GM18508 (cell line): ENCODE results near the gene PHEX.

ENCODE experiments used
- ATAC-seq: cut with Tn5 transposase; IDR thresholded peaks from one replicate; pipeline ENCODE4 v1.9.1; 2021; ENCODE audit warnings: moderate number of reproducible peaks; ENCODE audit not compliant: insufficient read depth, unreplicated experiment

The PHEX gene

GRCh38 chrX:22141047-22141730 lies 109.1 kb downstream of the PHEX start:
- ATAC-seq, result no peak

GRCh38 chrX:22147214-22147613 lies 115.1 kb downstream of the PHEX start:
- no peak for ATAC-seq

GRCh38 chrX:22147942-22148341 lies 115.8 kb downstream of the PHEX start:
- no peak for ATAC-seq

- ATAC-seq, result no peak
Observed at GRCh38 chrX:22148565-22148964, 116.4 kb downstream of the PHEX start.

GRCh38 chrX:22150371-22150770 lies 118.2 kb downstream of the PHEX start:
- ATAC-seq, result no peak

GRCh38 chrX:22155126-22155525 lies 123.0 kb downstream of the PHEX start:
- no peak for ATAC-seq

GRCh38 chrX:22159071-22159470 lies 126.9 kb downstream of the PHEX start:
- no peak for ATAC-seq

GRCh38 chrX:22163326-22163725 lies 131.2 kb downstream of the PHEX start:
- no peak for ATAC-seq

- ATAC-seq, result no peak
Observed at GRCh38 chrX:22164770-22165388, 132.8 kb downstream of the PHEX start.

GRCh38 chrX:22165732-22166457 lies 133.8 kb downstream of the PHEX start:
- no peak for ATAC-seq

- ATAC-seq, result no peak
Observed at GRCh38 chrX:22171287-22172060, 139.3 kb downstream of the PHEX start.

- no peak for ATAC-seq
Observed at GRCh38 chrX:22173966-22174365, 141.8 kb downstream of the PHEX start.

- ATAC-seq, result no peak
Observed at GRCh38 chrX:22177950-22178515, 145.9 kb downstream of the PHEX start.

- ATAC-seq, result no peak
Observed at GRCh38 chrX:22184096-22184495, 152.0 kb downstream of the PHEX start.

GRCh38 chrX:22186165-22186564 lies 154.0 kb downstream of the PHEX start:
- ATAC-seq, result no peak

- peak; percentile 92 for ATAC-seq
Observed at GRCh38 chrX:22192419-22193060, 160.4 kb downstream of the PHEX start.

- ATAC-seq, result no peak
Observed at GRCh38 chrX:22193851-22194659, 161.9 kb downstream of the PHEX start.

- ATAC-seq, result no peak
Observed at GRCh38 chrX:22194660-22194945, 162.5 kb downstream of the PHEX start.

- no peak for ATAC-seq
Observed at GRCh38 chrX:22196149-22196548, 164.0 kb downstream of the PHEX start.
